ENCODE data around the gene ENOX1. TPM values are rescaled to one million over a fixed set of nuclear protein-coding genes. Genes with fewer than 3 reads are reported as not detected.
A peak's percentile ranks its signal among the peaks of the same experiment; 100 is the strongest.

ENOX1 gene
- total and polyA plus RNA-seq, 2 of the 13 experiments (the other 11 are each of a cell fraction or from before 2014, with no cell fraction given): not detected

- 64% methylated on average over 4 of the region's 4 CpGs for WGBS (ENCODE audit: low lambda C conversion rate)
- Histone ChIP-seq H3K79me2 (ENCODE audit: insufficient read depth, low read length) (no peaks in the 10 kb centered on the region), H3K9ac (ENCODE audit: insufficient read depth, low read depth, low read length) (no peak overlapping the region), H3K9me3 (ENCODE audit: low read length) (no peaks in the 10 kb centered on the region), H3K27ac (ENCODE audit: extremely low read length, insufficient read depth, low read length) (no peak overlapping the region), H3K4me2 (ENCODE audit: low read depth, low read length) (no peak overlapping the region), H4K20me1 (ENCODE audit: insufficient read depth, low read length) (no peaks in the 10 kb centered on the region), H3K27me3 (ENCODE audit: control insufficient read depth in 1 of 2, insufficient read depth in 2 of 2, low read length in 2 of 2) (no peaks in the 10 kb centered on the region; a peak in 1 of 5 replicates), H3K4me3 (replicated peaks in 1 of 3; ENCODE audit: insufficient read depth in 1 of 3, low read depth in 2 of 3, low read length in 3 of 3) (no peak overlapping the region), H3K4me1 (ENCODE audit: insufficient read depth, low read length) (peaks cover 10% of the 10 kb centered on the region; the same call in 1 of the 2 replicates), H2AFZ (ENCODE audit: low read length) (no peak overlapping the region), H3K36me3 (replicated peaks in 1 of 2; ENCODE audit: control insufficient read depth in 1 of 2, insufficient read depth in 2 of 2, low read length in 2 of 2) (no peaks in the 10 kb centered on the region)
- intact Hi-C loops (cut with micrococcal nuclease; ENCODE audit: unreplicated experiment) (no loop called here), in situ Hi-C loops (cut with HindIII; ENCODE audit: extremely low pct_ligation_motif_present, low pct_unique_long_range_greater_than_20kb) (no loop called here)
- TF ChIP-seq ZNF30 (CRISPR knock-in tag; IDR thresholded peaks at IDR 0.05) (no peak), YEATS2 (CRISPR knock-in tag; IDR thresholded peaks at IDR 0.05; ENCODE audit: borderline replicate concordance) (no peak), SOX13 (IDR thresholded peaks at IDR 0.05) (no peak), SOX13 (CRISPR knock-in tag; conservative IDR thresholded peaks at IDR 0.05 in 1 of 2, IDR thresholded peaks at IDR 0.05 in 1 of 2) (no peak), ZMYM4 (CRISPR knock-in tag; IDR thresholded peaks at IDR 0.05) (no peak), ZNF354B (CRISPR knock-in tag; IDR thresholded peaks at IDR 0.05) (no peak)
- ATAC-seq (no peak), DNase-seq (ENCODE audit: low spot score) (no peak), FAIRE-seq (no peak)
- no TSS peak for BruUV-seq (replicated peaks)
- POLR2A ChIA-PET: no interaction called here
- CTCF ChIA-PET (ENCODE audit: low intra/inter-chr PET ratio, low total read pairs): no interaction called here
These were observed 516.5 kb downstream of the ENOX1 start for GRCh38 chr13:43270130-43270830.

GRCh38 chr13:43269037-43269481, 517.7 kb downstream of the ENOX1 start:
- peak; percentile 72 for DNase-seq (ENCODE audit: low spot score)
- intact Hi-C loops (cut with micrococcal nuclease; ENCODE audit: unreplicated experiment) (no loop called here), in situ Hi-C loops (cut with HindIII; ENCODE audit: extremely low pct_ligation_motif_present, low pct_unique_long_range_greater_than_20kb) (no loop called here)
- no peak overlapping the region for H3K9ac ChIP-seq (ENCODE audit: insufficient read depth, low read depth, low read length)
- no peaks in the 10 kb centered on the region for H3K36me3 ChIP-seq (replicated peaks in 1 of 2; ENCODE audit: control insufficient read depth in 1 of 2, insufficient read depth in 2 of 2, low read length in 2 of 2)
- CTCF ChIA-PET (ENCODE audit: low intra/inter-chr PET ratio, low total read pairs): no interaction called here
- H3K27me3 ChIP-seq (ENCODE audit: control insufficient read depth in 1 of 2, insufficient read depth in 2 of 2, low read length in 2 of 2): no peaks in the 10 kb centered on the region; a peak in 1 of 5 replicates
- H3K79me2 ChIP-seq (ENCODE audit: insufficient read depth, low read length): no peaks in the 10 kb centered on the region
- H3K27ac ChIP-seq (ENCODE audit: extremely low read length, insufficient read depth, low read length): no peak overlapping the region
- H3K9me3 ChIP-seq (ENCODE audit: low read length): no peaks in the 10 kb centered on the region
- no peak overlapping the region for H2AFZ ChIP-seq (ENCODE audit: low read length)
- no peak for FAIRE-seq
- no peak overlapping the region for H3K4me2 ChIP-seq (ENCODE audit: low read depth, low read length)
- H4K20me1 ChIP-seq (ENCODE audit: insufficient read depth, low read length): no peaks in the 10 kb centered on the region
- peak; percentile 89 for ATAC-seq
- 0% methylated on average over 5 of the region's 5 CpGs for WGBS (ENCODE audit: low lambda C conversion rate)
- POLR2A ChIA-PET: no interaction called here
- no peak overlapping the region for H3K4me3 ChIP-seq (replicated peaks in 1 of 3; ENCODE audit: insufficient read depth in 1 of 3, low read depth in 2 of 3, low read length in 3 of 3)
- no TSS peak for BruUV-seq (replicated peaks)
- peaks cover 10% of the 10 kb centered on the region; the same call in 1 of the 2 replicates for H3K4me1 ChIP-seq (ENCODE audit: insufficient read depth, low read length)
- 0 out of 2 replicates have a peak, but pooled peaks have one; percentile 36 for TF ChIP-seq TBX3 (IDR thresholded peaks at IDR 0.05; ENCODE audit: borderline replicate concordance)
- peak; percentile 72 for TF ChIP-seq TEAD3 (CRISPR knock-in tag; optimal IDR thresholded peaks at IDR 0.05; ENCODE audit: borderline replicate concordance)
- TF ChIP-seq KIAA2018 (CRISPR knock-in tag; IDR thresholded peaks at IDR 0.05; ENCODE audit: borderline replicate concordance): no peak
- peak; percentile 92 for TF ChIP-seq HMG20B (CRISPR knock-in tag; conservative IDR thresholded peaks at IDR 0.05)
- TF ChIP-seq ZKSCAN8 (CRISPR knock-in tag; IDR thresholded peaks at IDR 0.05; ENCODE audit: borderline replicate concordance): no peak

All from HepG2 (cell line).